HepG2 (cell line): ENCODE data around the gene LCN12. TPM values are rescaled to one million over a fixed set of nuclear protein-coding genes. Genes with fewer than 3 reads are reported as not detected.
A peak's percentile ranks its signal among the peaks of the same experiment; 100 is the strongest.

Experiments
- ARHGAP35 ChIP-seq: sonication (generic); formaldehyde crosslinking; IDR thresholded peaks from 2 replicates; pipeline ENCODE4 v1.9.0; 2022; ENCODE audit warnings: mild to moderate bottlenecking, inconsistent platforms, moderate library complexity, missing genetic modification reagents, borderline replicate concordance
- ATF4 ChIP-seq, 2 experiments: fragments of 450-650 bp in 1 of 2; sonication (generic) in 1 of 2; formaldehyde crosslinking; IDR thresholded peaks; 2 replicates each; pipeline versions ENCODE4 v1.5.0 to v1.8.0; 2020 to 2022; ENCODE audit warnings: mild to moderate bottlenecking in 1 of 2, missing genetic modification reagents in 1 of 2
- BHLHE40 ChIP-seq: IDR thresholded peaks from 2 replicates; pipeline ENCODE4 v1.6.1; 2011; ENCODE audit warnings: low read length, improper control_type of control experiment
- BRCA1 ChIP-seq: sonication (generic); formaldehyde crosslinking; IDR thresholded peaks from 2 replicates; pipeline ENCODE4 v1.4.0; 2020; ENCODE audit warnings: missing genetic modification reagents
- DPF2 ChIP-seq: sonication (generic); formaldehyde crosslinking; IDR thresholded peaks from 2 replicates; pipeline ENCODE4 v1.4.0; 2020; ENCODE audit warnings: mild to moderate bottlenecking, low read depth, missing genetic modification reagents, borderline replicate concordance
- GATAD2A ChIP-seq: IDR thresholded peaks from 2 replicates; pipeline ENCODE4 v1.6.1; 2016
- GLMP ChIP-seq: sonication (generic); formaldehyde crosslinking; IDR thresholded peaks from 2 replicates; pipeline ENCODE4 v1.9.0; 2021; ENCODE audit warnings: missing genetic modification reagents, mild to moderate bottlenecking, borderline replicate concordance
- HIVEP1 ChIP-seq: sonication (generic); formaldehyde crosslinking; IDR thresholded peaks from 2 replicates; pipeline ENCODE4 v1.4.0; 2020; ENCODE audit warnings: mild to moderate bottlenecking, missing genetic modification reagents
- JUND ChIP-seq: sonication (generic); formaldehyde crosslinking; IDR thresholded peaks from 2 replicates; pipeline ENCODE4 v1.8.0; 2022; ENCODE audit warnings: mild to moderate bottlenecking, missing genetic modification reagents
- LCORL ChIP-seq, 2 experiments: fragments of 450-650 bp in 1 of 2; sonication (generic) in 1 of 2; formaldehyde crosslinking in 1 of 2; IDR thresholded peaks; 2 replicates each; pipeline versions ENCODE4 v1.5.0 to v1.6.1; 2017 to 2020; ENCODE audit warnings: antibody characterized with exemption in 1 of 2, missing genetic modification reagents in 1 of 2
- MXD3 ChIP-seq: IDR thresholded peaks from 2 replicates; pipeline ENCODE4 v1.6.1; 2016; ENCODE audit warnings: mild to moderate bottlenecking, missing biosample characterization, missing genetic modification reagents
- MYNN ChIP-seq: sonication (generic); formaldehyde crosslinking; IDR thresholded peaks from 2 replicates; pipeline ENCODE4 v1.4.0; 2020; ENCODE audit warnings: mild to moderate bottlenecking, low read depth, missing genetic modification reagents
- RFXANK ChIP-seq: IDR thresholded peaks from 2 replicates; pipeline ENCODE4 v1.6.1; 2016
- SIN3B ChIP-seq: fragments of 150-350 bp; IDR thresholded peaks from 2 replicates; pipeline ENCODE4 v1.6.1; 2014; ENCODE audit warnings: low read length
- TOE1 ChIP-seq: sonication (generic); formaldehyde crosslinking; IDR thresholded peaks from 2 replicates; pipeline ENCODE4 v1.4.0; 2020; ENCODE audit warnings: mild to moderate bottlenecking, missing genetic modification reagents
- YEATS4 ChIP-seq: sonication (generic); formaldehyde crosslinking; IDR thresholded peaks from 2 replicates; pipeline ENCODE4 v1.4.0; 2020; ENCODE audit warnings: missing genetic modification reagents, borderline replicate concordance
- ZBTB26 ChIP-seq: IDR thresholded peaks from 2 replicates; pipeline ENCODE4 v1.6.1; 2016; ENCODE audit warnings: missing compliant biosample characterization, missing genetic modification reagents, borderline replicate concordance
- ZFP36L1 ChIP-seq: sonication (generic); formaldehyde crosslinking; IDR thresholded peaks from 2 replicates; pipeline ENCODE4 v1.8.0; 2022; ENCODE audit warnings: mild to moderate bottlenecking, missing genetic modification reagents, moderate library complexity
- ZMAT3 ChIP-seq: sonication (generic); formaldehyde crosslinking; conservative IDR thresholded peaks from 2 replicates; pipeline ENCODE4 v1.7.0; 2021; ENCODE audit warnings: missing genetic modification reagents
- polyA plus RNA-seq, 8 experiments: library from polyadenylated mRNA; depleted of rRNA in 3 of 8; stranded (reverse) in 7 of 8; unstranded in 1 of 8; fragments of >200 nt; fragmentation: Illumina TruSeq in 4 of 8; extraction: Trizol in 4 of 8; gene quantifications; 2 replicates each; pipeline versions ENCODE4 v1.2.1 to v1.2.3, GENCODE V29; 2011 to 2016; ENCODE audit warnings: low read depth in 4 of 8, missing spikeins in 1 of 8, mixed read lengths in 1 of 8; ENCODE audit not compliant: insufficient read depth in 1 of 8
- total RNA-seq, 5 experiments: library from RNA; depleted of rRNA; stranded (reverse); fragments of >200 nt; fragmentation: Illumina TruSeq; extraction: Trizol; gene quantifications; 2 replicates each; pipeline ENCODE4 v1.2.3, GENCODE V29; 2016; ENCODE audit warnings: low read depth in 1 of 5
- TF ChIP-seq, protein P1 (sequence below): sonication (generic); formaldehyde crosslinking; IDR thresholded peaks from 2 replicates; pipeline ENCODE4 v1.5.0; 2020; ENCODE audit warnings: missing genetic modification reagents, mild to moderate bottlenecking, borderline replicate concordance
- TF ChIP-seq, protein P2 (sequence below): sonication (generic); formaldehyde crosslinking; IDR thresholded peaks from 2 replicates; pipeline ENCODE4 v1.9.0; 2022; ENCODE audit warnings: low read depth, missing genetic modification reagents

Gene LCN12
- total and polyA plus RNA-seq, 2 of the 13 experiments (the other 11 are each of a cell fraction or from before 2014, with no cell fraction given) = 3.4 to 6.9 TPM

DNA sequence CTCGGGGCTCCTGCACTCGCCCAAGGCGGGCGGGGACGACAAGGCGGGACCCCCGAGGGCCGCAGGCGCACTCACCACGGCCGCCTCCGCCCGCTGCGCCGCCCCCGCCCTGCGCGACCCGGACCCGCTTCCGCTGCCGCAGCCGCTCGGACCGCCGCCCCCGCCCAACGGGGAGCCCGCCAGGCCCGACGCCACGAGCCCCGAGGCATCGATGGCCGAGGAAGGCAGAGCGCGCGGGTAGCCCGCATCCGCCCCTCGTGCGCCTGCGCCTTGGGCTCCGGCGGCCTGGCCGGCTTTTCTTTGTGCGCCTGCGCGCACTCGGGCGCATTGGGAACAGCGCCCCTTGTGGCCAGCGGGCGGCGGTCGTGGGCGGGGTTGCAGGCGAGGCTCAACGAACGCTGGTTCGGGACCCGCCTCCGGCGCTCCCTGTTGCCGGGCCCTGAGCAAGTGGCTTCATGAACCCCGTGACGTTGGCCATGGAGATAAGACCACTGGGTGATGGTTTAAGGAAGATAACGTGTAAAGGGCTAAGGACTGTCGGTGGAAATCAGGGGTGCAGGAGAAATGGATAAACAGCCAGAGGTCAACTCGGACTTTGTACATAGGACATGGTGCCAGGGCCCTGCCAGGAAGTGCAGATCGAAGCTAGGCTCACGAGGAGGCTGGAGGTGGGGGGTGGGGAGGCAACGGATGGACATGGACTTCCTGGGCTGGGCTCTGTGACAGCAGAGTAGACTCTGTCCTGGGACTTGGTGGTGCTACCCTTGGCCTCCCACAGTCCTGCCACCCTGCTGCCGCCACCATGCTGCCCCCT, 7.3 kb upstream of the LCN12 start, which contains the start of the genes C8G and FBXW5 (continued):
- TF ChIP-seq ARHGAP35 = 0 out of 2 replicates have a peak, but pooled peaks have one; percentile 18
- 0 out of 2 replicates have a peak, but pooled peaks have one; percentile 49 for TF ChIP-seq YEATS4 (CRISPR knock-in tag)
- TF ChIP-seq LCORL (IDR thresholded peaks at IDR 0.05) = no peak
- TF ChIP-seq LCORL (CRISPR knock-in tag; IDR thresholded peaks at IDR 0.05) = peak; percentile 61
- TF ChIP-seq SIN3B = no peak; the same call in 1 of the 2 replicates
- TF ChIP-seq DPF2 (CRISPR knock-in tag) = peak; percentile 53; the same call in 1 of the 2 replicates
- TF ChIP-seq ATF4 (CRISPR knock-in tag; IDR thresholded peaks at IDR 0.05) = no peak
- TF ChIP-seq GATAD2A (CRISPR knock-in tag) = peak; percentile 49; the same call in 1 of the 2 replicates
- TF ChIP-seq, protein P1, sequence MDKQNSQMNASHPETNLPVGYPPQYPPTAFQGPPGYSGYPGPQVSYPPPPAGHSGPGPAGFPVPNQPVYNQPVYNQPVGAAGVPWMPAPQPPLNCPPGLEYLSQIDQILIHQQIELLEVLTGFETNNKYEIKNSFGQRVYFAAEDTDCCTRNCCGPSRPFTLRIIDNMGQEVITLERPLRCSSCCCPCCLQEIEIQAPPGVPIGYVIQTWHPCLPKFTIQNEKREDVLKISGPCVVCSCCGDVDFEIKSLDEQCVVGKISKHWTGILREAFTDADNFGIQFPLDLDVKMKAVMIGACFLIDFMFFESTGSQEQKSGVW = no peak
- TF ChIP-seq GLMP (CRISPR knock-in tag) = no peak
- TF ChIP-seq MXD3 (CRISPR knock-in tag) = no peak
- TF ChIP-seq HIVEP1 (CRISPR knock-in tag) = no peak; the same call in none of the 2 replicates
- no peak for TF ChIP-seq MYNN (CRISPR knock-in tag)
- no peak for TF ChIP-seq TOE1 (CRISPR knock-in tag)
- no peak for TF ChIP-seq RFXANK (CRISPR knock-in tag)
- no peak; the same call in 1 of the 2 replicates for TF ChIP-seq ZMAT3 (CRISPR knock-in tag)
- TF ChIP-seq BRCA1 (CRISPR knock-in tag) = peak; percentile 17; the same call in 1 of the 2 replicates
- TF ChIP-seq ZFP36L1 (CRISPR knock-in tag) = no peak
- TF ChIP-seq BHLHE40 = peak; percentile 11
- TF ChIP-seq JUND = no peak
- TF ChIP-seq ZBTB26 (CRISPR knock-in tag) = no peak
- TF ChIP-seq, protein P2, sequence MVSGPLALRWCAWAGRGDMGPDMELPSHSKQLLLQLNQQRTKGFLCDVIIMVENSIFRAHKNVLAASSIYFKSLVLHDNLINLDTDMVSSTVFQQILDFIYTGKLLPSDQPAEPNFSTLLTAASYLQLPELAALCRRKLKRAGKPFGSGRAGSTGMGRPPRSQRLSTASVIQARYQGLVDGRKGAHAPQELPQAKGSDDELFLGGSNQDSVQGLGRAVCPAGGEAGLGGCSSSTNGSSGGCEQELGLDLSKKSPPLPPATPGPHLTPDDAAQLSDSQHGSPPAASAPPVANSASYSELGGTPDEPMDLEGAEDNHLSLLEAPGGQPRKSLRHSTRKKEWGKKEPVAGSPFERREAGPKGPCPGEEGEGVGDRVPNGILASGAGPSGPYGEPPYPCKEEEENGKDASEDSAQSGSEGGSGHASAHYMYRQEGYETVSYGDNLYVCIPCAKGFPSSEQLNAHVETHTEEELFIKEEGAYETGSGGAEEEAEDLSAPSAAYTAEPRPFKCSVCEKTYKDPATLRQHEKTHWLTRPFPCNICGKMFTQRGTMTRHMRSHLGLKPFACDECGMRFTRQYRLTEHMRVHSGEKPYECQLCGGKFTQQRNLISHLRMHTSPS (CRISPR knock-in tag) = peak; percentile 63; the same call in 1 of the 2 replicates
